Osteoblast (primary cell): ENCODE data around the gene CUL3. TPM values are rescaled to one million over a fixed set of nuclear protein-coding genes. Genes with fewer than 3 reads are reported as not detected.
"Not testable (repeated sequence)": the region's sequence is repeated elsewhere in the genome, so short reads cannot be mapped to it uniquely, and the experiment has no call there.

Experiments used
- DNase-seq: peaks from one replicate; pipeline ENCODE4 v3.0.0; 2011; ENCODE audit warnings: low spot score, mixed read lengths; ENCODE audit not compliant: insufficient read length; ENCODE audit errors: missing footprints
- H2AFZ ChIP-seq: 2 replicates; pipeline ENCODE4 v1.6.0; 2011; ENCODE audit warnings: mild to moderate bottlenecking, low read length
- H3K27ac ChIP-seq: 2 replicates; pipeline ENCODE4 v1.5.1; 2011; ENCODE audit warnings: mild to moderate bottlenecking, low read depth, low read length, moderate library complexity
- H3K27me3 ChIP-seq: 2 replicates; pipeline ENCODE4 v1.6.0; 2012; ENCODE audit warnings: mild to moderate bottlenecking, control low read depth, inconsistent platforms, low read length, moderate library complexity; ENCODE audit not compliant: insufficient read depth
- H3K36me3 ChIP-seq: 2 replicates; pipeline ENCODE4 v1.5.1; 2011; ENCODE audit warnings: mild to moderate bottlenecking, low read length, control low read depth, moderate library complexity; ENCODE audit not compliant: insufficient read depth
- H3K4me1 ChIP-seq: 2 replicates; pipeline ENCODE4 v1.5.1; 2011; ENCODE audit warnings: mild to moderate bottlenecking, low read length, control low read depth, moderate library complexity; ENCODE audit not compliant: insufficient read depth
- H3K4me2 ChIP-seq: 2 replicates; pipeline ENCODE4 v1.6.0; 2011; ENCODE audit warnings: mild to moderate bottlenecking, low read length; ENCODE audit not compliant: insufficient read depth
- H3K4me3 ChIP-seq: fragments of 200-600 bp; sonication (generic); 3 replicates; pipeline ENCODE4 v1.5.1; 2012; ENCODE audit warnings: mild to moderate bottlenecking, low read length, inconsistent platforms; ENCODE audit not compliant: insufficient read depth
- H3K79me2 ChIP-seq: 2 replicates; pipeline ENCODE4 v1.6.0; 2012; ENCODE audit warnings: mild to moderate bottlenecking, low read length, control low read depth, inconsistent platforms; ENCODE audit not compliant: insufficient read depth
- H3K9me3 ChIP-seq: 2 replicates; pipeline ENCODE4 v1.5.1; 2011; ENCODE audit warnings: low read depth, low read length, control low read depth
- H4K20me1 ChIP-seq: 2 replicates; pipeline ENCODE4 v1.6.0; 2012; ENCODE audit warnings: mild to moderate bottlenecking, low read length, control low read depth; ENCODE audit not compliant: insufficient read depth
- CTCF ChIP-seq: IDR thresholded peaks from 2 replicates; pipeline ENCODE4 v1.5.1; 2011; ENCODE audit warnings: mild to moderate bottlenecking, low read depth, low read length, moderate library complexity; ENCODE audit errors: extremely low read depth
- total RNA-seq: library from RNA; depleted of rRNA; stranded (reverse); fragments of >200 nt; gene quantifications from 2 replicates; pipeline ENCODE4 v1.2.3, GENCODE V29; 2012

The CUL3 gene
- total RNA-seq, 1 donor: 64.4 TPM

GRCh38 chr2:224524657-224525056, 60.5 kb downstream of the CUL3 start:
- H4K20me1 ChIP-seq: peaks cover 14% of the 10 kb centered on the region
- no peak overlapping the region for H3K27ac ChIP-seq
- H3K4me3 ChIP-seq: no peak overlapping the region
- H3K79me2 ChIP-seq: peaks cover 89% of the 10 kb centered on the region
- H3K9me3 ChIP-seq: no peaks in the 10 kb centered on the region
- DNase-seq: no peak
- no peak overlapping the region for H2AFZ ChIP-seq
- H3K4me1 ChIP-seq: peaks cover 28% of the 10 kb centered on the region
- H3K4me2 ChIP-seq: no peak overlapping the region
- H3K27me3 ChIP-seq: no peaks in the 10 kb centered on the region
- no peaks in the 10 kb centered on the region for H3K36me3 ChIP-seq
- no peak for TF ChIP-seq CTCF

- Histone ChIP-seq H3K4me3 (no peak overlapping the region), H4K20me1 (peaks cover 21% of the 10 kb centered on the region), H3K79me2 (peaks cover 87% of the 10 kb centered on the region), H3K4me2 (no peak overlapping the region), H3K36me3 (no peaks in the 10 kb centered on the region), H3K9me3 (no peaks in the 10 kb centered on the region), H3K4me1 (peaks cover 35% of the 10 kb centered on the region), H3K27ac (no peak overlapping the region), H3K27me3 (no peaks in the 10 kb centered on the region), H2AFZ (no peak overlapping the region)
- TF ChIP-seq CTCF: no peak
- no peak for DNase-seq
Measured at GRCh38 chr2:224523626-224524577, 61.3 kb downstream of the CUL3 start.

- H3K36me3 ChIP-seq, DNase-seq, H2AFZ ChIP-seq, H3K27me3 ChIP-seq, H3K4me3 ChIP-seq, H3K9me3 ChIP-seq, H3K4me2 ChIP-seq: not testable (repeated sequence)
- Histone ChIP-seq H4K20me1 (peaks cover 27% of the 10 kb centered on the region), H3K79me2 (peaks cover 85% of the 10 kb centered on the region), H3K4me1 (peaks cover 46% of the 10 kb centered on the region), H3K27ac (peak overlapping the region; percentile 31)
Measured at GRCh38 chr2:224522483-224522882, 62.7 kb downstream of the CUL3 start.

GRCh38 chr2:224520064-224520463, 65.1 kb downstream of the CUL3 start:
- Histone ChIP-seq H3K9me3 (no peaks in the 10 kb centered on the region), H3K4me2 (peak overlapping the region; percentile 19), H3K4me1 (peaks cover 46% of the 10 kb centered on the region), H3K27ac (peak overlapping the region; percentile 87), H3K36me3 (no peaks in the 10 kb centered on the region), H3K27me3 (no peaks in the 10 kb centered on the region), H3K79me2 (peaks cover 87% of the 10 kb centered on the region), H2AFZ (no peak overlapping the region), H4K20me1 (peaks cover 23% of the 10 kb centered on the region), H3K4me3 (no peak overlapping the region)
- TF ChIP-seq CTCF: no peak
- peak; percentile 59 for DNase-seq
